GM12878 (cell line): ENCODE results near the gene PITPNB. TPM values are rescaled to one million over a fixed set of nuclear protein-coding genes. Genes with fewer than 3 reads are reported as not detected.

Source experiments
- ATAC-seq: fragments of 200-7000 bp; cut with Tn5 transposase; 3 replicates; pipeline ENCODE4 v1.9.1; 2020; ENCODE audit warnings: mild to moderate bottlenecking, moderate library complexity
- BruUV-seq: library from RNA; stranded (reverse); fragments of 400-500 nt; replicated peaks from 2 replicates; lab custom pipeline; 2021; lab: Mats Ljungman, UMichigan
- CTCF ChIA-PET: fragments of 300-600 bp; sonication (Branson Sonifier 250); formaldehyde crosslinking; extraction: SDS; loops from one replicate; lab custom pipeline; 2021; ENCODE audit warnings: inconsistent platforms; lab: Yijun Ruan, JAX
- POLR2A ChIA-PET: fragments of 350-600 bp; formaldehyde crosslinking; extraction: SDS; loops from one replicate; lab custom pipeline; 2021; ENCODE audit warnings: inconsistent platforms; lab: Charles Lee
- RAD21 ChIA-PET: fragments of 300-600 bp; sonication (Branson Sonifier 250); formaldehyde crosslinking; loops from one replicate; lab custom pipeline; 2023; ENCODE audit warnings: antibody characterized with exemption; ENCODE audit not compliant: unreplicated experiment; lab: Charles Lee
- SMC1A ChIA-PET: fragments of 300-600 bp; sonication (Branson Sonifier 250); formaldehyde crosslinking; loops from one replicate; lab custom pipeline; 2023; ENCODE audit not compliant: unreplicated experiment, uncharacterized antibody; lab: Charles Lee
- DNase-seq: peaks from one replicate; pipeline ENCODE4 v3.0.0-alpha.2; 2011; ENCODE audit warnings: low read depth, low spot score
- FAIRE-seq: peaks from 3 replicates; lab custom pipeline; 2011; peaks lifted over from hg19 to GRCh38; lab: Jason Lieb, UNC
- H2AFZ ChIP-seq: 2 replicates; pipeline ENCODE4 v1.6.0; 2011; ENCODE audit warnings: low read depth, low read length, control low read depth; ENCODE audit not compliant: control insufficient read depth
- H3K27ac ChIP-seq: 2 replicates; pipeline ENCODE4 v1.5.1; 2011; ENCODE audit warnings: control low read depth; ENCODE audit not compliant: control insufficient read depth, insufficient read depth
- H3K27me3 ChIP-seq, 2 experiments: replicated peaks in 1 of 2; 2 replicates each; pipeline versions ENCODE4 v1.6.0 to v1.6.1; 2011; ENCODE audit warnings: low read length in 1 of 2; ENCODE audit not compliant: control insufficient read depth in 2 of 2, insufficient read depth in 2 of 2
- H3K36me3 ChIP-seq, 2 experiments: 2 replicates each; pipeline ENCODE4 v1.5.1; 2011; ENCODE audit warnings: low read length in 1 of 2; ENCODE audit not compliant: control insufficient read depth in 2 of 2, insufficient read depth in 2 of 2
- H3K4me1 ChIP-seq: 2 replicates; pipeline ENCODE4 v1.6.1; 2011; ENCODE audit warnings: mild to moderate bottlenecking, low read length, moderate library complexity, mixed read lengths; ENCODE audit not compliant: control insufficient read depth, insufficient read depth
- H3K4me2 ChIP-seq: 2 replicates; pipeline ENCODE4 v1.6.0; 2011; ENCODE audit warnings: control low read depth; ENCODE audit not compliant: control insufficient read depth, insufficient read depth
- H3K4me3 ChIP-seq: fragments of 200-600 bp; sonication (generic); 2 replicates; pipeline ENCODE4 v1.5.1; 2016
- H3K79me2 ChIP-seq: 2 replicates; pipeline ENCODE4 v1.6.0; 2011; ENCODE audit warnings: low read length; ENCODE audit not compliant: control insufficient read depth, insufficient read depth
- H3K9ac ChIP-seq: 2 replicates; pipeline ENCODE4 v1.8.0; 2011; ENCODE audit warnings: low read length, control low read depth, mixed read lengths; ENCODE audit not compliant: control insufficient read depth, insufficient read depth
- H3K9me3 ChIP-seq: replicated peaks from 3 replicates; pipeline ENCODE4 v1.5.1; 2011; ENCODE audit warnings: mild to moderate bottlenecking, low read length; ENCODE audit not compliant: control insufficient read depth, insufficient read depth
- H4K20me1 ChIP-seq: 2 replicates; pipeline ENCODE4 v1.6.0; 2011; ENCODE audit not compliant: control insufficient read depth, insufficient read depth
- EGR1 ChIP-seq, 2 experiments: IDR thresholded peaks; 1 replicate in 1 of 2; 2 replicates in 1 of 2; pipeline ENCODE4 v1.6.1; 2011 to 2012; ENCODE audit warnings: low read depth in 2 of 2, low read length in 2 of 2, borderline replicate concordance in 1 of 2, mild to moderate bottlenecking in 1 of 2, moderate library complexity in 1 of 2
- EZH2 ChIP-seq: IDR thresholded peaks from 2 replicates; pipeline ENCODE4 v1.6.1; 2012; ENCODE audit warnings: low read depth, mild to moderate bottlenecking, control low read depth, inconsistent platforms, low read length, borderline replicate concordance; ENCODE audit not compliant: control insufficient read depth
- HCFC1 ChIP-seq: fragments of 150-350 bp; IDR thresholded peaks from 2 replicates; pipeline ENCODE4 v1.6.1; 2014; ENCODE audit warnings: low read length
- IRF4 ChIP-seq: IDR thresholded peaks from 2 replicates; pipeline ENCODE4 v1.6.1; 2011; ENCODE audit warnings: low read depth, low read length
- LARP7 ChIP-seq: fragments of 450-650 bp; IDR thresholded peaks from 2 replicates; pipeline ENCODE4 v1.6.1; 2017; ENCODE audit warnings: mild to moderate bottlenecking
- MEF2B ChIP-seq: fragments of 450-650 bp; IDR thresholded peaks from 2 replicates; pipeline ENCODE4 v1.6.1; 2018; ENCODE audit warnings: mild to moderate bottlenecking, moderate library complexity; ENCODE audit not compliant: partially characterized antibody, poor library complexity, severe bottlenecking
- PKNOX1 ChIP-seq: fragments of 450-650 bp; IDR thresholded peaks from 2 replicates; pipeline ENCODE4 v1.6.1; 2016; ENCODE audit warnings: mild to moderate bottlenecking
- POLR2AphosphoS2 ChIP-seq: IDR thresholded peaks from 2 replicates; pipeline ENCODE4 v1.6.1; 2011; ENCODE audit warnings: low read depth, mild to moderate bottlenecking, low read length, improper control_type of control experiment, moderate library complexity
- RB1 ChIP-seq: fragments of 450-650 bp; formaldehyde crosslinking; IDR thresholded peaks from 2 replicates; pipeline ENCODE4 v1.6.1; 2017; ENCODE audit warnings: mild to moderate bottlenecking, borderline replicate concordance
- RBBP5 ChIP-seq: fragments of 200-600 bp; sonication (generic); conservative IDR thresholded peaks from 2 replicates; pipeline ENCODE4 v1.6.1; 2016
- RELB ChIP-seq: fragments of 450-650 bp; IDR thresholded peaks from 2 replicates; pipeline ENCODE4 v1.6.1; 2017; ENCODE audit warnings: low read depth, mild to moderate bottlenecking, moderate library complexity
- SRF ChIP-seq, 2 experiments: IDR thresholded peaks; 2 replicates each; pipeline ENCODE4 v1.6.1; 2011; ENCODE audit warnings: low read depth in 2 of 2, low read length in 2 of 2, mild to moderate bottlenecking in 1 of 2, moderate library complexity in 1 of 2
- TARDBP ChIP-seq: IDR thresholded peaks from 2 replicates; pipeline ENCODE4 v1.6.1; 2016; ENCODE audit warnings: borderline replicate concordance
- ZNF622 ChIP-seq: fragments of 450-650 bp; IDR thresholded peaks from 2 replicates; pipeline ENCODE4 v1.6.1; 2017; ENCODE audit warnings: mild to moderate bottlenecking, inconsistent platforms
- WGBS: methylation state at CpG from one replicate; pipeline ENCODE4 v1.1.6; 2016; ENCODE audit warnings: low lambda C conversion rate; ENCODE audit not compliant: insufficient replicate concordance, insufficient coverage; ENCODE audit errors: missing lambda C conversion rate; 5-methylcytosine and 5-hydroxymethylcytosine counted together
- in situ Hi-C: fragments of 300-500 bp; cut with MboI; formaldehyde crosslinking; loops from 9 replicates; pipeline ENCODE4 v1.14.3; 2018; ENCODE audit warnings: mixed read lengths
- intact Hi-C: fragments of 100-400 bp; cut with micrococcal nuclease; formaldehyde crosslinking; loops from one replicate; pipeline ENCODE4 v1.14.2; 2022; ENCODE audit not compliant: unreplicated experiment
- polyA plus RNA-seq, 11 experiments: library from polyadenylated mRNA; depleted of rRNA in 4 of 11; unstranded in 6 of 11; stranded (reverse) in 5 of 11; fragments of >200 nt; fragmentation: Nextera tagmentation in 4 of 11; fragmentation: Illumina TruSeq in 1 of 11; extraction: Ambion mirVana in 4 of 11; extraction: Trizol in 1 of 11; gene quantifications; 1 replicate in 1 of 11; 2 replicates in 10 of 11; pipeline versions ENCODE4 v1.2.1 to v1.2.3, GENCODE V29; 2011 to 2016; ENCODE audit warnings: inconsistent platforms in 2 of 11, missing spikeins in 2 of 11, low read depth in 1 of 11
- total RNA-seq, 4 experiments: library from RNA; depleted of rRNA in 3 of 4; stranded (reverse); fragments of >200 nt in 3 of 4; fragmentation: Illumina TruSeq in 1 of 4; extraction: Trizol in 1 of 4; gene quantifications; 2 replicates each; pipeline versions ENCODE4 v1.2.1 to v1.2.3, GENCODE V29; 2013 to 2021

PITPNB gene
- total and polyA plus RNA-seq, 10 of the 15 experiments (the other 5 are each of a cell fraction or from before 2014, with no cell fraction given) = 19.7 to 116 (median 64.9) TPM

- TF ChIP-seq EGR1 (IDR thresholded peaks at IDR 0.05; ENCODE audit: borderline replicate concordance in 1 of 2, low read depth in 2 of 2, low read length in 2 of 2) = no peak
These were observed 97.9 kb downstream of the PITPNB start (continued) for GRCh38 chr22:27820896-27821866.

GRCh38 chr22:27816552-27816951 is 102.5 kb downstream of the PITPNB start:
- H3K27me3 ChIP-seq = no peaks in the 10 kb centered on the region
- no peaks in the 10 kb centered on the region for H3K79me2 ChIP-seq
- POLR2A ChIA-PET = interaction anchor here (0.7 kb wide), 1 partner anchor 18 kb away, joined by 13 read pairs; no protein-coding TSS in a partner anchor
- FAIRE-seq (no peak), ATAC-seq (no peak), DNase-seq (no peak)
- no peaks in the 10 kb centered on the region for H4K20me1 ChIP-seq
- H3K9me3 ChIP-seq = no peaks in the 10 kb centered on the region
- no peak overlapping the region for H3K4me3 ChIP-seq
- in situ Hi-C loops (no loop called here), intact Hi-C loops (no loop called here)
- RAD21 ChIA-PET = no interaction called here
- no peak overlapping the region for H3K4me2 ChIP-seq
- WGBS = 95% methylated on average over 3 of the region's 3 CpGs
- no peak overlapping the region for H2AFZ ChIP-seq
- SMC1A ChIA-PET = no interaction called here
- H3K36me3 ChIP-seq = no peaks in the 10 kb centered on the region
- TF ChIP-seq POLR2AphosphoS2 (no peak), ZNF622 (no peak), PKNOX1 (no peak), LARP7 (no peak), EZH2 (no peak), RBBP5 (no peak), SRF (IDR thresholded peaks at IDR 0.05; ENCODE audit: low read depth in 2 of 2, low read length in 2 of 2) (no peak), HCFC1 (no peak), TARDBP (no peak), IRF4 (no peak), RB1 (no peak), RELB (no peak), MEF2B (no peak)
- BruUV-seq = no TSS peak
- H3K9ac ChIP-seq = no peak overlapping the region
- CTCF ChIA-PET = no interaction called here
- H3K27ac ChIP-seq = no peak overlapping the region
- H3K4me1 ChIP-seq = no peaks in the 10 kb centered on the region
